Measurements from ENCODE around the gene BOC.
"Not testable (repeated sequence)": the region's sequence is repeated elsewhere in the genome, so short reads cannot be mapped to it uniquely, and the experiment has no call there.

The BOC gene, protein sequence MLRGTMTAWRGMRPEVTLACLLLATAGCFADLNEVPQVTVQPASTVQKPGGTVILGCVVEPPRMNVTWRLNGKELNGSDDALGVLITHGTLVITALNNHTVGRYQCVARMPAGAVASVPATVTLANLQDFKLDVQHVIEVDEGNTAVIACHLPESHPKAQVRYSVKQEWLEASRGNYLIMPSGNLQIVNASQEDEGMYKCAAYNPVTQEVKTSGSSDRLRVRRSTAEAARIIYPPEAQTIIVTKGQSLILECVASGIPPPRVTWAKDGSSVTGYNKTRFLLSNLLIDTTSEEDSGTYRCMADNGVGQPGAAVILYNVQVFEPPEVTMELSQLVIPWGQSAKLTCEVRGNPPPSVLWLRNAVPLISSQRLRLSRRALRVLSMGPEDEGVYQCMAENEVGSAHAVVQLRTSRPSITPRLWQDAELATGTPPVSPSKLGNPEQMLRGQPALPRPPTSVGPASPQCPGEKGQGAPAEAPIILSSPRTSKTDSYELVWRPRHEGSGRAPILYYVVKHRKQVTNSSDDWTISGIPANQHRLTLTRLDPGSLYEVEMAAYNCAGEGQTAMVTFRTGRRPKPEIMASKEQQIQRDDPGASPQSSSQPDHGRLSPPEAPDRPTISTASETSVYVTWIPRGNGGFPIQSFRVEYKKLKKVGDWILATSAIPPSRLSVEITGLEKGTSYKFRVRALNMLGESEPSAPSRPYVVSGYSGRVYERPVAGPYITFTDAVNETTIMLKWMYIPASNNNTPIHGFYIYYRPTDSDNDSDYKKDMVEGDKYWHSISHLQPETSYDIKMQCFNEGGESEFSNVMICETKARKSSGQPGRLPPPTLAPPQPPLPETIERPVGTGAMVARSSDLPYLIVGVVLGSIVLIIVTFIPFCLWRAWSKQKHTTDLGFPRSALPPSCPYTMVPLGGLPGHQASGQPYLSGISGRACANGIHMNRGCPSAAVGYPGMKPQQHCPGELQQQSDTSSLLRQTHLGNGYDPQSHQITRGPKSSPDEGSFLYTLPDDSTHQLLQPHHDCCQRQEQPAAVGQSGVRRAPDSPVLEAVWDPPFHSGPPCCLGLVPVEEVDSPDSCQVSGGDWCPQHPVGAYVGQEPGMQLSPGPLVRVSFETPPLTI

DNA sequence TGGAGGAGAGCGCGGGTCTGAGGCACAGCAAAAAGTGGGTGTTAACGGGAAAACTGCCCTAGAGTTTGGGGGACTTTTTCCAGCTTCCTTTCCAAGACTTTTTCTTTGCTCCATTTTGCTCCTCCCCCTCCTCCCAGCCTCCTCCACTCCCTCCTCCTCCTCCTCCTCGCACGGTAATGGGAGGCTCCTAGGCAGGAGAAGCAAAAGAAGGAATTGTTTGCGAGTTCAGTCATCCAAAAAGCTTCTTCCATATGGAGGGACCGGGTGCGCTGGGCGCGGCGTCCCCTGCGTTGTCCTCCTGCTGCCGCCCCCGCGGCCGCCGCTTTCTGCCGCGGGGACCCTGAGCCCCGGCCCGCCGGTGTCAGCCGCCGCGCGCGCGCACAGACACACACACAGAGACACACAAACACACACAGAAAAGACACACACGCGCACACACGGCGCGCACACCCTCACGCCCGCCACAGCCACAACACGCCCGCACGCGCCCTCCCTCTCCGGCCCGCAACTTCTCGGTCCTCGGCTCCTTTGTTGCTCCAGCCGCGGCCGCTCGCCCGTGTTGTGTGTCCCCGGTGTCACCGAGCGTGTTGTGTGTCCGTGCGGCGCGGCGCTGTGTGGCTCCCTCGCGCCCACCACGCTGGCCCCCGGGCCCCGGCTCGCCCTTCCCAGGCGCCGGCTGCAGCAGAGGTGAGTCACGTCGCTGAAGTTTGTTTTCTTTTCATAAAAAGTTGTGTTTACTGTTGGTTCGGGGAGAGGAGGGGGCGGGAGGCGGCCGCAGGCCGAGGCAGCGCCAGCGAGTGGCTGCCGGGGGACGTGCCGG is at the start of gene BOC:
Gene BOC (plus strand): TSS at position 228 of the 820 bp plus-strand sequence. CDS start 38,246 bp downstream, outside the sequence.
- DNase-seq (ENCODE audit: low read depth in 2 of 2), result no peak

DNA sequence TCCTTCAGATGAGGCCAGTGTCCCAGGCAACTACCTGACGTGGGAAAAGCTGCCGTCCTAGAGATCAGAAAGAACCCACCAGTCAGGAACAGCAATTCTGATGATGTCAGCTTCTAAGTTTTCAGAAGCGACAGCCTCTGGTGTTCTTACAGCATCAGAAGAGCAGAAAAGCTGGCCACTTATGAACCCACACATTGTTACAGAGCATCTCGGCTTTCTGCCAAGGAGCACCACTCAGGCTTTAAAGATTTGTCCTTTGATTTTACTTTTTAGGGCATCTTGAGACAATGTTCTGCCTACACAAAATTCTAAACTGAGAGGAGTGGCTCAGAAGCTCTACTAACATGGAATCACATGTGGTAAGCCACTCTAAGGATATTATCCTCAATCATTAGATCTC is 49.7 kb upstream of the BOC start:
- no peak for DNase-seq (ENCODE audit: low read depth in 2 of 2)

DNA sequence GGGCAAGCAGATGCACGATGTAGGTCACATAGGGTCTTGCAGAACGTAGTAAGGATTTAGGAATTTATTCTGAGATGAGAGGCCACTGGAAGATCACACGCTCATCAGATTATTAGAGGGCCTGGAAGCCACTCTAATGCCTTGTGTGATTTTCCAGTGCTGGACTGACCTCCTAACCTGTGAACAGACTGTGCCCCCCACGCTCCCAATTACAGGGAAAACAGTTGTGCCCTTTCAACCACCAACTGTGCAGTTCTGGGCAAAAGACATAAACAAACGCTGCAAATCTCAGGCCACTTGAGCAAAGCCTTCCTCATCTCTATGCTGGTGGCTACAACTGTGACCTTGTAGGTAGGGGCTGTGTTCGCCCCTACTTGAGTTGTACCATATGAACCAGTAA is 48.2 kb upstream of the BOC start:
- DNase-seq (ENCODE audit: low read depth in 2 of 2), result no peak

DNA sequence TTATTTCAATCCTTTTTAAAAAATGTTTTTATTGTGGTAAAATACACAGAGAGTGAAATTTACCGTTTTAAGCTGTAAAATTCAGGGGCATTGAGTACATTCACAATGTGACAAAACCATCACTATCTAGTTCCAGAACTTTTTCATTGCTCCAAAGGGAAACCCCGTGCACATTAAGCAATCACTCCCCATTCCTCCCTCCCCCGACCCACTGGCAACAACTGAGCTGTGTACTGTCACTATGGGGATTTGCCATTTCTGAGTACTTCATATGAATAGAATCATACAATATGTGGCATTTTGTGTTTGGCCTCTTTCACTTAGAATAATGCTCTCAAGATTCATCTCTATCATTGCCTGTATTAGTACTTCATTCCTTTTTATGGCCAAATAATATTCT is 45.5 kb upstream of the BOC start:
- no peak for DNase-seq (ENCODE audit: low read depth in 2 of 2)

DNA sequence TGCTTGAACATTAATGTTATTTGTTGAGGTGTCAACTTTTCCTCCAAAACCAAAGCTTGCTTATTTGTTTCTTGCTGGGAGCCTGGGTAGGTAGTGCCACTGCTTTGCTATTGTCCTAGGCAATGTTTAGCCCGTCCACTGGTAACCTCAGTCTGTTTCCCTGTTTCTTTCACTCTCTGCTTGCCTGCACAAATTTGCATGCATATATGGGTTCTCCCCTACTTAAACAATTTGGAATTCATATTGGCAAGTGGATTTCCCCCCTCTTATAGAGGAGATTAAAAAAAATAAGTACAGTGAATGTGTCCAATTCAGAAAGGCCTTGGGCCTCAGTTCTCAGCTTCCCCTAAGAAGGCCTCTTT is 45.0 kb upstream of the BOC start:
- no peak for DNase-seq (ENCODE audit: low read depth in 2 of 2)

DNA sequence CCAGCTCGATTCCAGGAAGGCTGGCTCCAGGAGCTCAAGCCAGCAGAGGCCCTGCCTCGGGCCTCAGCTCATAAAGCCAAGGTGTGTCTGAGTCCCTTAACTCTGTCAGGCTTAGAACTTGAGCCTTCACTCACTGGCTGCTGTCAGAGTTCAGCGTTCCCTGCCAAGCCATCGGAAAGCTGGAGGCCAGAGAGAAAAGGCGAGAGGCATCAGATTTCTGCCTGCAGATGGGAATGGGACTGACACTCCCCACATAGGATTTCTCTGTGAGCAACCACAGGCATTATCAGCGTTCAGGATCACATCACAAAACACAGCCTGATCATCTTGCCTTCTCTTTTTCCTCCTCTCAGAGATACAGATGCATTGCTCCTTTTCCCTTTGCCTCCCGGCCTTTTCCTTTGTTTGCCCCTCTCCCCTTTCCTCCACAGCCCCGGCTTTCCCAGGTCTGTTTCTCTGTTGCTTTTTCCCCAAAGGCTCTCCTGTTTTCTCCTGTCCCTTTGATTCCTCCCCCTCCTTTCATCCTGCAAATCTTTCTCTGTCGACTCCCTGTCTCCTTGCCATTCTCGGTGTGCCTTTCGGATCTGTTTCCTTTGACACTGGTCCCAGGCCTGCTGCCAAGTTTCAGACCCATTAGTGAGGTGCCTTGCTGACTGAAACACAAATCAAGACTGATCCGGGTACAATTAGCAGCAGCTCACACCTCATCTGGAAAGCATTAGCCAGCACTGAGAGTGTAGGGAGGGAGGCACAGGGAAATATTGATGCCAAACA is 44.5 kb upstream of the BOC start:
- DNase-seq (ENCODE audit: low read depth in 2 of 2), result no peak

DNA sequence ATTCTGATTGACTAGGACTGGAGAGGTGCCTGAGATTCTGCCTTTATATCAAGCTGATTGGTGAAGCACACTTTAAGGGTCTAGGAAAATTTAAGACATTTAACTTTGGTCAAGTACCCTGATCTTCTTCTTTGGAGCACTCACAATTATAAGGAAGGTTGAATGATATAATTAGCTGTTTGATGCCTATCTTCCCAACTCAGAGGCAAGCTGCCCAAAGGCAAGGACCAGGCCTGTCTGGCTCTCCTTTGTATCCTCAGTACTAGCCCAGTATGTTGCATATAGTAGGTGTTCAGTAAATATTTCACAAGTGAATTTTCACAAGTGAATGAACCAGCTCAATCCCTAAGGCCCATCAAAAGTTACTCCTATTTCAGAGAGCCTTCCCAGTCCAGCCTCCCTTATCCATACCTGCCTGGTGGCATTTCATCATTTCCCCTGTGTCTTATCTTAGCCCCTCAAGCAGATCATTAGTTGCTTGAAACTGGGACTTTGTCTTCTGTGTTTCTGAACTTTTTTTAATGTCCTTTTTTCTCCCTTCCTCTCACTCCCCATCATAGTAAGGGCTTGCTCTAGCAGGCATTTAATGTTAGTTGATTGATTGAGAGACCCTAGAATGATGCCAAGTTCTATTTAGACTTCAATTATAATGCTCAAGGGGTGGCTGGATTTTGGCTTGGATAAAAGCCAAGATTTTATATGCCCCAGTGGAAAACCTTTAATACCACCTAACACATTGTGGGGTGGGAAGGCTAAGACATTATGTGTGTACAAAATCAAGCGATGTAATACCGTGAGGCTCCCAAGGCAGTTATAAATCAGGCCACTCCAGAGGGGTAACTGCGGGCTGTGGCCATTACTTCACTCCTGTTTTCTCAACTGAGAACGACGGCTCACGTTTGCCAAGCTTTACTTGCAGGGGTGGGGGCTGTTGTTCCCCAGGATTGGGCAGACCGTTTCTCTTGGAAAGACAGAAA is 43.2 kb upstream of the BOC start:
- no peak for DNase-seq (ENCODE audit: low read depth in 2 of 2)

DNA sequence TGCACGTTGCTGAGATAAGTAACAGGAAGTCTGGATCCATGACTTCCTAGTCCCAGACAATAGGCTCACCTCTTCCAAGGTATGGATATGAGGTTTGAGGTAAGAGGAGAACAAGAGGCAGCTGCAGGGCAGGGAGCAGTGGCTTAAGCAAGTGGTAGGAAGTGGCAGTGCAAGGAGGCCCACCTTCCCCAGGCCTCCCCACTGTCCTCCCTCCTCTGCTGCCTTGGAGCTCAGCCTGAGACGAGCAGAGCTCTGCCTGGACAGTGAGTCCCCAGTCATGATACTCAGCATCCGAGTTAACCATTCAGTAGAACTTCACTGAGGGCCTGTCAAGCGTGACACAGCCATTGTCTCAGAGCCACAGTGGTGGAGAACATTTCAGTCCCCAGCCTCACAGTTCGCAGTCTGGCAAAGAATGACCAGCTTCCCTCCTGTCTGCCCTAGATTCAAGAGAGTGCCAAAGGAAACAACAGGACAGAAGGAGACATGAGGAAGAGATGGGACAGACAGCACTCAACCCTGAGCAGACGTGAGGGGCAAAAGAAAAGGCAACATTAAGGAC is 41.4 kb upstream of the BOC start:
- DNase-seq (ENCODE audit: low read depth in 2 of 2), result no peak

DNA sequence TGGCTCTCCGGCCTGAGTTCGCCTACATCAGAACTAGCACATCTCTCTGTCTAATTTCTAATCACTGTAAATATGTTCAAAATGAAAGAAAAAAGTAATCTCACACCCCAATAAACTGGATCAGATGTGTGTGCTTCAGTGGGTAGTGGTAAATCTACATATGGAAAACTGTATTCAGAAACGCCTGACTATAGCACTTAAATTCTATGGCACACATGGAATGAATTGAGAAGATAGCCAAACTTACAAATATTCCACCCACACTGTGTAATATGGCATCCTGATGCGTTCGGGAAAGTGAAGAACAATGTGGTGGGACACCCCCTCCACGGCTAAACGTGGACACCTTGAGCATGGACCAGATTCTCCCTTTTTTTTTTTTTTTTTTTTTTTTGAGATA is 40.6 kb upstream of the BOC start:
- no peak for DNase-seq (ENCODE audit: low read depth in 2 of 2)

DNA sequence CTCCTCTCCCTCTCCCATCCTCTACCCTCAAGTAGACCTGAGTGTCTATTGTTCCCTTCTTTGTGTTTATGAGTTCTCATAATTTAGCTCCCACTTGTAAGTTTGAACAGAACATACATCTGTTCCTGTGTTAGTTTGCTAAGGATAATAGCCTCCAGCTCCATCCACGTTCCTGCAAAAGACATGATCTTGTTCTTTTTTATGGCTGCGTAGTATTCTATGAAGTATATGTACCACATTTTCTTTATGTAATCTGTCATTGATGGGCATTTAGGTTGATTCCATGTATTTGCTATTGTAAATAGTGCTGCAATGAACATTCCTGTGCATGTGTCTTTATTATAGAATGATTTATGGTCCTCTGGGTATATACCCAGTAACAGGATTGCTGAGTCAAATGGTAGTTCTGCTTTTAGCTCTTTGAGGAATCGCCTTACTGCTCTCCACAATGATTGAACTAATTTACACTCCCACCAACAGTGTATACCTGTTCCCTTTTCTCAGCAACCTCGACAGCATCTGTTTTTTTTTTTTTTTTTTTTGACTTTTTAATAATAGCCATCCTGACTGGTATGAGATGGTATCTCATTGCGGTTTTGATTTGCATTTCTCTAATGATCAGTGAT is 39.6 kb upstream of the BOC start:
- not testable (repeated sequence) for DNase-seq (ENCODE audit: low read depth in 2 of 2)

DNA sequence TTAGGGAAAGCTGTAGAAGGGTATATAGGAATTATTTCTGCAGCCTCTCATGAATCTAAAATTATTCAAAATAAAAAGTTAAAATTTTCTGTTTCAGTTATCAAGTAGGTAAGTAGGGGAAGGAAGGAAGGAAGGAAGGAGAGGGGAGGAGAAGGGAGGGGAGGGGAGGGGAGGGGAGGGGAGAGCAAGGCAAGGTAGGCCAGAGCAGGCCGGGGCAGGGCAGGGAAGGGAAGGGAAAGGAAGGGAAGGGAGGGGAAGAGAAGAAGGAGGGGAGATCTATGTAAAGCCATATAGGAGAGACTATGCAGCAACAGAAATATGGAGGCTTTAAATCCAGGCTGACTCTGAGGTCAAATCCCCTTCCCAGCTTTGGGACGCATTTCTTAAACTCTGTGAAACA is 38.3 kb upstream of the BOC start:
- DNase-seq (ENCODE audit: low read depth in 2 of 2), result no peak

DNA sequence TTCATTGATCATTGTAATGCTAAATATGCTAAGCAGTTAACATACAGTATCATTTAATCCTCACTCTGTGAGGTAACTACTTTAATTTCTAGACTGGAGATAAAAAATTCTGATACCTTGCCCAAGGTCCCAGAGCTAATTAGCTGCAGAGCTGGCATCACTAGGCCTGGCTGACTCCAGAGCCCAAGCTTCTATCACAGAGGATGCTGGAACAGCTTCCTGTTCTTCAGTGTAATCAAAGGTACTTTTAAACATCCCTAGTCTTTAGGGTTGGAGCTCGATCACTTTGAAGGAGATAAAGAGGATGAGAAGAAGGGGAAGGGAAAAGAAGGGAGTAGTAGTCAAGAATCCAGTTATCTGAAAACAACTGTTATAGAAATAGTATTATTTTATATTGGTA is 37.1 kb upstream of the BOC start:
- no peak for DNase-seq (ENCODE audit: low read depth in 2 of 2)

DNA sequence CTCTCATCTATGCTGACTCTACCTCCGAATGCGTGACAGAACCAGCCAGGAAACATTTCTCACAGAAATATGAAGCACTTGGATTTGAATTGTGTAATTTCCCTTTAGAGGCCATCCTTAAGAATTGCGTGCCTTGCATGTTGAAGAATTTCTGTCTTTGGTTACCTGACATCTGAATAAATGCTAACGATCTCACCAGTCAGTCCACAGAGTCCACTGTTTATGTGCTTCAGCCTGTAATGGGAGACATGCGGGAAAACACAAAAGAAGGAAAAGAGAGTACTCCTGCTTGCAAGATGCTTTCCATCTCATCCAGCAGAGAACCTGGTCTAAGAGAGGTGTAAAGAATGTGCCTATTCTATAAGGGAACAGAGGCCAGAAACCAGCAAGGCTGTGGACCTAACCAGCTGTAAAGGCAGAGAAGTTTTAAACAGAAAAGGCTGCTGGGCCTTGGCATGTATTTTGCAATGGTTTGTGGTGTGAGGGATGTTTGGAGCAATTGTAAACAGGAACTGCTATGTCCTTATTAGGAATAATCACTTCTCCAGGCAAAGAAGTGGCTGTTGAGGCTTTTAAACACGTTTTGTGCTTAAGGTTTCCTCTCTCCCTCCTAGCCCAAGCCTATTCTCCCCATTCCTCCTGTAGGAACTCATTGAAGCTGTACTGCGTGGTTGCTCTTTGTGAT is 36.4 kb upstream of the BOC start:
- DNase-seq (ENCODE audit: low read depth in 2 of 2), result no peak

DNA sequence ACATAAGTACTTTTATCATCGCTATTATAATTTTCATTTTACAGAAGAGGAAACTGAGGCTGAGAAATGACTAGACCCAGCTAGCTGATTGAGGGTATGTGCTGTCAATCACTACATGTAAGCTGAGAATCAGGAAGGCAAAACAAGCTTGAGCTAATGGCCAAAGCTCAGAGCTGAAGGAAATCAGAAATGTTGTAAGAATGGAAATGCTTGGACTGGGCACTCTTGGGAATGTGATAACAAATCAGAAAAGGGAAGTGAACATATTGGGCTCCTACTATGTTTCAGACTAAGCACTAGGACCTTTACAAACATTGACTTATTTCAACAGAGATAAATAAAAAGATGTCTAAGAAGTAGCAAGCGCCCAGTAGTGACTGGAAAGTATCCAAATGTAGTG is 33.8 kb upstream of the BOC start:
- DNase-seq (ENCODE audit: low read depth in 2 of 2), result no peak

DNA sequence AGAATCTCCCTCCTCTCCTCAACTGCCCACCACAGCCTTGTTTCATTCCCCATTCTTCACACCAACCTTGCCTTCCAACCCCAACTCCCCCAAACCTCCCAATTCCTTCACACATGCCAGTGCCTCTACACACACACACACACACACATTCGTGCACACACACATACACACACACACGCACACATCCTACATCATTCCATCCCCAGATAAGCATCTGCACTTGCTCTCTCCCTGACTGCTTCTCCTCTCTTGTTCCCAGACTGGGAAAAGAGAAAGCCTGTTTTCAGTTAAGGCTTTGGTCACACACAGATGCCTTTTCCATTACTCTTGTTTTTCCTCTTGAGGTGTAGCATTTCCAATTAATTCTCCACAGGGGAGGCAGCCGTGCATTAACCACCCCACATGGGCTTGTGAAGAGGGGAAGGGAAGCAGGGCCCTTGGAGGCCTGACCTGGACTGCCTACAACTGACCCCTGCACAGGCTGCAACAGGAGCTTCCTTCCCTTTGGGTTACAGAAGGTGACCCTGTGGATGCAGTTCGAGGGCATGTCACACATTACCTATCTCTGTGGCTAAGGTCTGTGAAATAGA is 32.0 kb upstream of the BOC start:
- no peak for DNase-seq (ENCODE audit: low read depth in 2 of 2)

DNA sequence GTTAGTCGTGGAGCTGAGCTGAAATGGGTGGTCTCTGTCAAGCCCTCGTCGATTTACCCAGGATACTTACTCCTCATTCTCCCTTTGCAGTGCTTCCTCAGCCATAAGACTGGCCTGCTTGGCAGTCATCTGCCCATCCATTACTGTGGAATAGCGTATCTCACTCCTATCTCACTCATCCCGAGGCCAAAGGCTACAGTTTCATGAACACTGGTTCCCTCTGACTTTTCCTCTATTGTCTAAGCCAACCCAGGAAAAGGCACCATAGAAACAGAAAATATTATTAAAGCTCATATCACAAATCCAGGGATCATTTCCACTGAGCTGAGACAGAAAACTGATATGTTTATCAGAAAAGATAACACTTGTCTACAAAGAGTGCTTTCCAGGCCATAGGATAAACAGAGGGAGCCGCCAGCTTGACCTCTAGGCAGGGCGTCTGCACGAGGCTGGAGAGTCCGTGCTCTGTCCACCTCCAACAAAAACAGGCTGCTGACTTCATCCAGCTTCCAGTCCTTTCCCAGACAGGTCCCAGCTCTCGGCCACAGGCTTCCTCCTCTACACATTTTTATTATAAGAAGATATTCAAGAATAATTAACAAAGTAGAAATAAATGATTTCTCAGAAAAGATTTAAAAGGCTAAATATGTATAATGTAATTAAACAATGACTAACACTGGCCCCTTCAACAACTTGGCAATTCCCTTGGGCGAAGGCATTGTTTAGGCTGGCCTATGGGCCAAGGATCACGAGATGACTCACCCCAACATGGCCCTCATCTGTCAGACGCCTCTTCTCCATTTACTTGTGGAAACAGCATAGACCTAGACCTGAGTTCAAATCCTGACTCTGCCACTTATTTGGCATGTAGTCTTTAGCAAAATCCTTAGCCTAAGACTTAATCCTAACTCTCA is 27.4 kb upstream of the BOC start:
- DNase-seq (ENCODE audit: low read depth in 2 of 2), result no peak

All from activated CD4-positive, alpha-beta T cell treated with anti-CD3 and anti-CD28 coated beads for 24 hours (primary cell).